ENCODE measurements around the gene NHLRC3.

NHLRC3 gene

GRCh38 chr13:39099231-39099630, 61.0 kb downstream of the NHLRC3 start:
- no peak overlapping the region for H3K9ac ChIP-seq (ENCODE audit: insufficient read length, low read depth)
- H3K4me1 ChIP-seq (ENCODE audit: insufficient read depth, insufficient read length) = no peaks in the 10 kb centered on the region
- no peak overlapping the region for H3K4me3 ChIP-seq (ENCODE audit: insufficient read length, low read depth)
- DNase-seq (ENCODE audit: low read depth, low spot score) = no peak
- no peaks in the 10 kb centered on the region for H3K36me3 ChIP-seq (ENCODE audit: insufficient read depth, insufficient read length, low read length)
- H3K9me3 ChIP-seq (ENCODE audit: insufficient read depth, low read length) = no peaks in the 10 kb centered on the region
- no peak for TF ChIP-seq SUZ12 (IDR thresholded peaks at IDR 0.05; ENCODE audit: extremely low read depth, insufficient read depth, insufficient read length)
- H3K27me3 ChIP-seq (ENCODE audit: insufficient read depth, insufficient read length) = no peaks in the 10 kb centered on the region
